Measurements from ENCODE around the gene PRTFDC1. TPM values are rescaled to one million over a fixed set of nuclear protein-coding genes. Genes with fewer than 3 reads are reported as not detected.

Gene PRTFDC1
- total RNA-seq, 1 experiment from 2014 or later = not detected

DNA sequence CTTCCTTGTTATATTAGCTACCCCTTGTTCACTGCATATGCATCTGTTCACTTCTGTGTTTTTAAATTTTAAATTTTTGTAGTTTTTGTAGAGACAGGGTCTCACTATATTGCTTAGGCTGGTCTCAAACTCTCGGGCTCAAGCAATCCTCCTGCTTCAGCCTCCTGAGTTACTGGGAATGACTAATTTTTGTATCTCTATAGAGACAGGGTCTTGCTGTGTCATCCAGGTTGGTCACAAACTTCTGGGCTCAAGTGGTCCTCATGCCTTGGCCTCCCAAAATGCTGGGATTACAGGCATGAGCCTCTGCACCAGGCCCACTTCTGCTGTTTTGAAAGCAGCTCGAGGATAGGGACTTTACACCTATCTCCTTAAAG, 64.6 kb downstream of the PRTFDC1 start:
- TF ChIP-seq POLR2AphosphoS5 (IDR thresholded peaks at IDR 0.05; ENCODE audit: low read depth, low read length) (no peak), TCF7L2 (IDR thresholded peaks at IDR 0.05; ENCODE audit: borderline replicate concordance, extremely low read depth, insufficient read depth, insufficient read length) (no peak), SP1 (IDR thresholded peaks at IDR 0.05; ENCODE audit: low read depth) (no peak), SIN3A (IDR thresholded peaks at IDR 0.05; ENCODE audit: low read depth) (no peak), EGR1 (IDR thresholded peaks at IDR 0.05; ENCODE audit: low read depth) (no peak), RAD21 (IDR thresholded peaks at IDR 0.05; ENCODE audit: low read depth) (no peak), JUND (IDR thresholded peaks at IDR 0.05) (no peak)
- TF ChIP-seq, protein P1, sequence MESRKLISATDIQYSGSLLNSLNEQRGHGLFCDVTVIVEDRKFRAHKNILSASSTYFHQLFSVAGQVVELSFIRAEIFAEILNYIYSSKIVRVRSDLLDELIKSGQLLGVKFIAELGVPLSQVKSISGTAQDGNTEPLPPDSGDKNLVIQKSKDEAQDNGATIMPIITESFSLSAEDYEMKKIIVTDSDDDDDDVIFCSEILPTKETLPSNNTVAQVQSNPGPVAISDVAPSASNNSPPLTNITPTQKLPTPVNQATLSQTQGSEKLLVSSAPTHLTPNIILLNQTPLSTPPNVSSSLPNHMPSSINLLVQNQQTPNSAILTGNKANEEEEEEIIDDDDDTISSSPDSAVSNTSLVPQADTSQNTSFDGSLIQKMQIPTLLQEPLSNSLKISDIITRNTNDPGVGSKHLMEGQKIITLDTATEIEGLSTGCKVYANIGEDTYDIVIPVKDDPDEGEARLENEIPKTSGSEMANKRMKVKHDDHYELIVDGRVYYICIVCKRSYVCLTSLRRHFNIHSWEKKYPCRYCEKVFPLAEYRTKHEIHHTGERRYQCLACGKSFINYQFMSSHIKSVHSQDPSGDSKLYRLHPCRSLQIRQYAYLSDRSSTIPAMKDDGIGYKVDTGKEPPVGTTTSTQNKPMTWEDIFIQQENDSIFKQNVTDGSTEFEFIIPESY (IDR thresholded peaks at IDR 0.05; ENCODE audit: extremely low read depth, insufficient replicate concordance, low read length) = no peak
- TF ChIP-seq, protein P2, sequence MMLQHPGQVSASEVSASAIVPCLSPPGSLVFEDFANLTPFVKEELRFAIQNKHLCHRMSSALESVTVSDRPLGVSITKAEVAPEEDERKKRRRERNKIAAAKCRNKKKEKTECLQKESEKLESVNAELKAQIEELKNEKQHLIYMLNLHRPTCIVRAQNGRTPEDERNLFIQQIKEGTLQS (IDR thresholded peaks at IDR 0.05) = no peak
- intact Hi-C loops (cut with micrococcal nuclease) = no loop called here
- peaks cover 33 to 42% of the 10 kb centered on the region in 2 experiments for H3K4me1 ChIP-seq (ENCODE audit: control insufficient read depth in 1 of 2, insufficient read depth in 2 of 2, low read length in 2 of 2)
- no peak overlapping the region for H2AFZ ChIP-seq (ENCODE audit: low read depth, low read length, poor library complexity, severe bottlenecking)
- H3K9me2 ChIP-seq (ENCODE audit: insufficient read depth) = no peaks in the 10 kb centered on the region
- no peaks in the 10 kb centered on the region for H3K9me3 ChIP-seq (ENCODE audit: control insufficient read depth in 1 of 2, insufficient read depth in 1 of 2, low read depth in 1 of 2, low read length in 2 of 2)
- RAD21 ChIA-PET (ENCODE audit: low non-redundant PET in 1 of 2, low total read pairs in 2 of 2, uncharacterized antibody in 2 of 2, unreplicated experiment in 2 of 2) = no interaction called here
- H3K27ac ChIP-seq (ENCODE audit: low read depth, low read length) = no peak overlapping the region
- no peaks in the 10 kb centered on the region for H3K27me3 ChIP-seq (ENCODE audit: insufficient read depth, low read length)
- no peak overlapping the region for H3K4me3 ChIP-seq (replicated peaks in 1 of 2; ENCODE audit: low read depth in 1 of 2, low read length in 2 of 2)
- no peaks in the 10 kb centered on the region for H4K20me1 ChIP-seq (ENCODE audit: insufficient read depth)
- DNase-seq (ENCODE audit: low read depth, low spot score) (no peak), ATAC-seq (no peak)
- no peak overlapping the region for H3K9ac ChIP-seq (ENCODE audit: low read length)
- no peaks in the 10 kb centered on the region for H3K79me2 ChIP-seq (ENCODE audit: insufficient read depth, low read length)
- CTCF ChIA-PET = no interaction called here
- POLR2A ChIA-PET = no interaction called here
- H3K4me2 ChIP-seq (ENCODE audit: low read length) = no peak overlapping the region
- no peaks in the 10 kb centered on the region for H3K36me3 ChIP-seq (ENCODE audit: control insufficient read depth in 1 of 2, insufficient read depth in 2 of 2, low read length in 2 of 2)
- BruUV-seq (replicated peaks) = no TSS peak

DNA sequence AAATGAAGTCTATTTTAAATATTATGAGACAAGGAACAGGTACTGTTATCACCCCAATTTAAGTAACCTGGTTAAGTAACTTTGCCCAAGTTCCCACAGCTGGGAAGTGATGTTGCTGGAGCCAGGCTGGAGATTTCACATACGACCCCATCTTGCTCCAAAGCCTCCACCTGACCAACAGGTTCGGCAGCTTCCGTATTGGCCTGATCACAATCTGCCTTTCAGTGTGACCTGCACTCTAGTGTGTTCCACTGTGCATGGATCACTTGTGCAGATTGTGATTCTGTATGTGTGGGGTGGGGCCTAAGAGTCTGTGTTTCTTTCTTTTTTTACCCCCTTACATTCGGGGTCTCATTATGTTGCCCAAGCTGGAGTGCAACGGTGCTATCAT, 66.1 kb downstream of the PRTFDC1 start:
- RAD21 ChIA-PET (ENCODE audit: low non-redundant PET in 1 of 2, low total read pairs in 2 of 2, uncharacterized antibody in 2 of 2, unreplicated experiment in 2 of 2) = no interaction called here

More for the DNA sequence above, 66.1 kb downstream of the PRTFDC1 start:
- no TSS peak for BruUV-seq (replicated peaks)
- H3K9me3 ChIP-seq (ENCODE audit: control insufficient read depth in 1 of 2, insufficient read depth in 1 of 2, low read depth in 1 of 2, low read length in 2 of 2) = no peaks in the 10 kb centered on the region
- H3K9me2 ChIP-seq (ENCODE audit: insufficient read depth) = no peaks in the 10 kb centered on the region
- H3K4me1 ChIP-seq (ENCODE audit: control insufficient read depth in 1 of 2, insufficient read depth in 2 of 2, low read length in 2 of 2) = peaks cover 20 to 27% of the 10 kb centered on the region in 2 experiments
- ATAC-seq (no peak), DNase-seq (ENCODE audit: low read depth, low spot score) (no peak)
- no peak overlapping the region for H2AFZ ChIP-seq (ENCODE audit: low read depth, low read length, poor library complexity, severe bottlenecking)
- intact Hi-C loops (cut with micrococcal nuclease) = no loop called here
- no peak overlapping the region for H3K27ac ChIP-seq (ENCODE audit: low read depth, low read length)
- no peak overlapping the region for H3K4me2 ChIP-seq (ENCODE audit: low read length)
- no peaks in the 10 kb centered on the region for H3K79me2 ChIP-seq (ENCODE audit: insufficient read depth, low read length)
- H3K36me3 ChIP-seq (ENCODE audit: control insufficient read depth in 1 of 2, insufficient read depth in 2 of 2, low read length in 2 of 2) = no peaks in the 10 kb centered on the region
- H3K9ac ChIP-seq (ENCODE audit: low read length) = no peak overlapping the region
- H4K20me1 ChIP-seq (ENCODE audit: insufficient read depth) = no peaks in the 10 kb centered on the region
- no peak overlapping the region for H3K4me3 ChIP-seq (replicated peaks in 1 of 2; ENCODE audit: low read depth in 1 of 2, low read length in 2 of 2)
- POLR2A ChIA-PET = no interaction called here
- TF ChIP-seq FOSL1 (IDR thresholded peaks at IDR 0.05; ENCODE audit: low read depth) (no peak), ELF1 (IDR thresholded peaks at IDR 0.05; ENCODE audit: borderline replicate concordance, low read depth) (no peak), CEBPB (IDR thresholded peaks at IDR 0.05; ENCODE audit: low read depth) (no peak), POLR2AphosphoS5 (IDR thresholded peaks at IDR 0.05; ENCODE audit: low read depth, low read length) (no peak), EGR1 (IDR thresholded peaks at IDR 0.05; ENCODE audit: low read depth) (no peak), POLR2A (IDR thresholded peaks at IDR 0.05; ENCODE audit: borderline replicate concordance, extremely low read depth, insufficient read depth, insufficient read length) (no peak), RAD21 (IDR thresholded peaks at IDR 0.05; ENCODE audit: low read depth) (no peak), ZNF274 (IDR thresholded peaks at IDR 0.05; ENCODE audit: low read depth, low read length) (no peak), CBX3 (IDR thresholded peaks at IDR 0.05; ENCODE audit: low read depth) (no peak), ZFX (IDR thresholded peaks at IDR 0.05) (no peak)
- TF ChIP-seq, protein P3, sequence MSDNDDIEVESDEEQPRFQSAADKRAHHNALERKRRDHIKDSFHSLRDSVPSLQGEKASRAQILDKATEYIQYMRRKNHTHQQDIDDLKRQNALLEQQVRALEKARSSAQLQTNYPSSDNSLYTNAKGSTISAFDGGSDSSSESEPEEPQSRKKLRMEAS (IDR thresholded peaks at IDR 0.05) = no peak
- TF ChIP-seq, protein P1 (IDR thresholded peaks at IDR 0.05; ENCODE audit: extremely low read depth, insufficient replicate concordance, low read length) = no peak
- TF ChIP-seq, protein P2 (IDR thresholded peaks at IDR 0.05) = no peak
- CTCF ChIA-PET = no interaction called here
- no peaks in the 10 kb centered on the region for H3K27me3 ChIP-seq (ENCODE audit: insufficient read depth, low read length)

All from HCT116 (cell line).